GM12878 (cell line): ENCODE results near the gene BMPR1B. TPM values are rescaled to one million over a fixed set of nuclear protein-coding genes. Genes with fewer than 3 reads are reported as not detected.

ENCODE experiments used
- ATAC-seq: fragments of 200-7000 bp; cut with Tn5 transposase; 3 replicates; pipeline ENCODE4 v1.9.1; 2020; ENCODE audit warnings: mild to moderate bottlenecking, moderate library complexity
- BruUV-seq: library from RNA; stranded (reverse); fragments of 400-500 nt; replicated peaks from 2 replicates; lab custom pipeline; 2021; lab: Mats Ljungman, UMichigan
- CTCF ChIA-PET: fragments of 300-600 bp; sonication (Branson Sonifier 250); formaldehyde crosslinking; extraction: SDS; loops from one replicate; lab custom pipeline; 2021; ENCODE audit warnings: inconsistent platforms; lab: Yijun Ruan, JAX
- POLR2A ChIA-PET: fragments of 350-600 bp; formaldehyde crosslinking; extraction: SDS; loops from one replicate; lab custom pipeline; 2021; ENCODE audit warnings: inconsistent platforms; lab: Charles Lee
- RAD21 ChIA-PET: fragments of 300-600 bp; sonication (Branson Sonifier 250); formaldehyde crosslinking; loops from one replicate; lab custom pipeline; 2023; ENCODE audit warnings: antibody characterized with exemption; ENCODE audit not compliant: unreplicated experiment; lab: Charles Lee
- SMC1A ChIA-PET: fragments of 300-600 bp; sonication (Branson Sonifier 250); formaldehyde crosslinking; loops from one replicate; lab custom pipeline; 2023; ENCODE audit not compliant: unreplicated experiment, uncharacterized antibody; lab: Charles Lee
- DNase-seq: peaks from one replicate; pipeline ENCODE4 v3.0.0-alpha.2; 2011; ENCODE audit warnings: low read depth, low spot score
- FAIRE-seq: peaks from 3 replicates; lab custom pipeline; 2011; peaks lifted over from hg19 to GRCh38; lab: Jason Lieb, UNC
- H2AFZ ChIP-seq: 2 replicates; pipeline ENCODE4 v1.6.0; 2011; ENCODE audit warnings: low read depth, low read length, control low read depth; ENCODE audit not compliant: control insufficient read depth
- H3K27ac ChIP-seq: 2 replicates; pipeline ENCODE4 v1.5.1; 2011; ENCODE audit warnings: control low read depth; ENCODE audit not compliant: control insufficient read depth, insufficient read depth
- H3K27me3 ChIP-seq, 2 experiments: replicated peaks in 1 of 2; 2 replicates each; pipeline versions ENCODE4 v1.6.0 to v1.6.1; 2011; ENCODE audit warnings: low read length in 1 of 2; ENCODE audit not compliant: control insufficient read depth in 2 of 2, insufficient read depth in 2 of 2
- H3K36me3 ChIP-seq, 2 experiments: 2 replicates each; pipeline ENCODE4 v1.5.1; 2011; ENCODE audit warnings: low read length in 1 of 2; ENCODE audit not compliant: control insufficient read depth in 2 of 2, insufficient read depth in 2 of 2
- H3K4me1 ChIP-seq: 2 replicates; pipeline ENCODE4 v1.6.1; 2011; ENCODE audit warnings: mild to moderate bottlenecking, low read length, moderate library complexity, mixed read lengths; ENCODE audit not compliant: control insufficient read depth, insufficient read depth
- H3K4me2 ChIP-seq: 2 replicates; pipeline ENCODE4 v1.6.0; 2011; ENCODE audit warnings: control low read depth; ENCODE audit not compliant: control insufficient read depth, insufficient read depth
- H3K4me3 ChIP-seq: fragments of 200-600 bp; sonication (generic); 2 replicates; pipeline ENCODE4 v1.5.1; 2016
- H3K79me2 ChIP-seq: 2 replicates; pipeline ENCODE4 v1.6.0; 2011; ENCODE audit warnings: low read length; ENCODE audit not compliant: control insufficient read depth, insufficient read depth
- H3K9ac ChIP-seq: 2 replicates; pipeline ENCODE4 v1.8.0; 2011; ENCODE audit warnings: low read length, control low read depth, mixed read lengths; ENCODE audit not compliant: control insufficient read depth, insufficient read depth
- H3K9me3 ChIP-seq: replicated peaks from 3 replicates; pipeline ENCODE4 v1.5.1; 2011; ENCODE audit warnings: mild to moderate bottlenecking, low read length; ENCODE audit not compliant: control insufficient read depth, insufficient read depth
- H4K20me1 ChIP-seq: 2 replicates; pipeline ENCODE4 v1.6.0; 2011; ENCODE audit not compliant: control insufficient read depth, insufficient read depth
- CBFB ChIP-seq: IDR thresholded peaks from 2 replicates; pipeline ENCODE4 v1.6.1; 2016; ENCODE audit warnings: antibody characterized with exemption, low read depth
- CUX1 ChIP-seq: IDR thresholded peaks from 2 replicates; pipeline ENCODE4 v1.6.1; 2012; ENCODE audit warnings: improper control_type of control experiment, low read depth, low read length; ENCODE audit not compliant: insufficient replicate concordance
- EZH2 ChIP-seq: IDR thresholded peaks from 2 replicates; pipeline ENCODE4 v1.6.1; 2012; ENCODE audit warnings: low read depth, mild to moderate bottlenecking, control low read depth, inconsistent platforms, low read length, borderline replicate concordance; ENCODE audit not compliant: control insufficient read depth
- MYB ChIP-seq: fragments of 150-350 bp; IDR thresholded peaks from 2 replicates; pipeline ENCODE4 v1.6.1; 2014; ENCODE audit warnings: mild to moderate bottlenecking, low read depth, low read length, borderline replicate concordance
- RAD51 ChIP-seq: fragments of 450-650 bp; IDR thresholded peaks from 2 replicates; pipeline ENCODE4 v1.6.1; 2016; ENCODE audit warnings: moderate library complexity, mild to moderate bottlenecking, inconsistent platforms
- STAT3 ChIP-seq: IDR thresholded peaks from 2 replicates; pipeline ENCODE4 v1.6.1; 2011; ENCODE audit warnings: low read depth, low read length, improper control_type of control experiment
- TCF3 ChIP-seq: IDR thresholded peaks from 2 replicates; pipeline ENCODE4 v1.6.1; 2012; ENCODE audit warnings: low read depth, mild to moderate bottlenecking, low read length, borderline replicate concordance; ENCODE audit not compliant: insufficient read depth
- ZNF274 ChIP-seq: IDR thresholded peaks from one replicate; pipeline ENCODE4 v1.8.0; 2011; ENCODE audit not compliant: insufficient read length, insufficient read depth
- WGBS: methylation state at CpG from one replicate; pipeline ENCODE4 v1.1.6; 2016; ENCODE audit warnings: low lambda C conversion rate; ENCODE audit not compliant: insufficient replicate concordance, insufficient coverage; ENCODE audit errors: missing lambda C conversion rate; 5-methylcytosine and 5-hydroxymethylcytosine counted together
- in situ Hi-C: fragments of 300-500 bp; cut with MboI; formaldehyde crosslinking; loops from 9 replicates; pipeline ENCODE4 v1.14.3; 2018; ENCODE audit warnings: mixed read lengths
- intact Hi-C: fragments of 100-400 bp; cut with micrococcal nuclease; formaldehyde crosslinking; loops from one replicate; pipeline ENCODE4 v1.14.2; 2022; ENCODE audit not compliant: unreplicated experiment
- polyA plus RNA-seq, 11 experiments: library from polyadenylated mRNA; depleted of rRNA in 4 of 11; unstranded in 6 of 11; stranded (reverse) in 5 of 11; fragments of >200 nt; fragmentation: Nextera tagmentation in 4 of 11; fragmentation: Illumina TruSeq in 1 of 11; extraction: Ambion mirVana in 4 of 11; extraction: Trizol in 1 of 11; gene quantifications; 1 replicate in 1 of 11; 2 replicates in 10 of 11; pipeline versions ENCODE4 v1.2.1 to v1.2.3, GENCODE V29; 2011 to 2016; ENCODE audit warnings: inconsistent platforms in 2 of 11, missing spikeins in 2 of 11, low read depth in 1 of 11
- total RNA-seq, 4 experiments: library from RNA; depleted of rRNA in 3 of 4; stranded (reverse); fragments of >200 nt in 3 of 4; fragmentation: Illumina TruSeq in 1 of 4; extraction: Trizol in 1 of 4; gene quantifications; 2 replicates each; pipeline versions ENCODE4 v1.2.1 to v1.2.3, GENCODE V29; 2013 to 2021
- TF ChIP-seq, protein P1 (sequence below): IDR thresholded peaks from 2 replicates; pipeline ENCODE4 v1.6.1; 2011; ENCODE audit warnings: borderline replicate concordance, low read depth, mild to moderate bottlenecking, moderate library complexity, mixed read lengths, low read length; ENCODE audit not compliant: insufficient read depth; ENCODE audit errors: extremely low read length

The BMPR1B gene
- total and polyA plus RNA-seq, 10 of the 15 experiments (the other 5 are each of a cell fraction or from before 2014, with no cell fraction given): not detected

DNA sequence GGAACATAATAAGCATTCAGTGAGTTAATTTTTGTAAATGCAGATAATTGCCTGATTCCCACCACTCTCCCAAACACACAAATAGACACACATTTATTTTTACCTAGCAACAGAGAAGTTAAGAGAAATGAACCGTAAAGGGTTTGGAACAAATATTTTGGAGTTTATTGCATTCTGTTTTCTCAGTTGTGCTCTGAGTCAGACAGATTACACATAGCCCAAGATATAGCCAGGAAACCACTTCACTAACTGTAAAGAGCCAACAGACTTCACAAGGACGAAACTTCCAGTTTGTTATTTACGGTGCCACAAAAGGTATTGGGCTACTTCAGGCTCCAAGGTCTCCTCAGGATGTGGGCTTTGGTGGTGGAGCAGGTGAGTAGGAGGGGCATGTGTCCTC lies 217.0 kb downstream of the BMPR1B start (continued):
- no peak for TF ChIP-seq CUX1
- no peak for TF ChIP-seq MYB

GRCh38 chr4:94976371-94977011 lies 218.7 kb downstream of the BMPR1B start:
- SMC1A ChIA-PET: interaction anchor here (1.3 kb wide), 1 partner anchor 19 kb away, joined by 3 read pairs; no protein-coding TSS in a partner anchor
- H3K9me3 ChIP-seq: no peaks in the 10 kb centered on the region
- no peak overlapping the region for H3K4me3 ChIP-seq
- H3K27ac ChIP-seq: no peak overlapping the region
- H2AFZ ChIP-seq: no peak overlapping the region
- TF ChIP-seq STAT3 (no peak), TCF3 (no peak), RAD51 (no peak), ZNF274 (no peak), EZH2 (no peak), CBFB (no peak)
- TF ChIP-seq, protein P1, sequence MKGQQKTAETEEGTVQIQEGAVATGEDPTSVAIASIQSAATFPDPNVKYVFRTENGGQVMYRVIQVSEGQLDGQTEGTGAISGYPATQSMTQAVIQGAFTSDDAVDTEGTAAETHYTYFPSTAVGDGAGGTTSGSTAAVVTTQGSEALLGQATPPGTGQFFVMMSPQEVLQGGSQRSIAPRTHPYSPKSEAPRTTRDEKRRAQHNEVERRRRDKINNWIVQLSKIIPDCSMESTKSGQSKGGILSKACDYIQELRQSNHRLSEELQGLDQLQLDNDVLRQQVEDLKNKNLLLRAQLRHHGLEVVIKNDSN: no peak
- no peaks in the 10 kb centered on the region for H4K20me1 ChIP-seq
- ATAC-seq (no peak), DNase-seq (no peak), FAIRE-seq (no peak)
- in situ Hi-C loops (no loop called here), intact Hi-C loops (no loop called here)
- H3K79me2 ChIP-seq: no peaks in the 10 kb centered on the region
- no peak overlapping the region for H3K9ac ChIP-seq
- H3K4me2 ChIP-seq: no peak overlapping the region
- CTCF ChIA-PET: no interaction called here
- H3K4me1 ChIP-seq: no peaks in the 10 kb centered on the region
- POLR2A ChIA-PET: no interaction called here
- H3K36me3 ChIP-seq: no peaks in the 10 kb centered on the region
- BruUV-seq: no TSS peak
- RAD21 ChIA-PET: no interaction called here
- WGBS: 0% methylated on average over 1 of the region's 1 CpG
- H3K27me3 ChIP-seq: no peaks in the 10 kb centered on the region; a peak in 1 of 4 replicates
